ENCODE results near the gene PEX11G.

Gene PEX11G

GRCh38 chr19:7428651-7429113 lies 60.2 kb downstream of the PEX11G start:
- no peak for DNase-seq

- DNase-seq, result no peak
These were observed 60.9 kb downstream of the PEX11G start for GRCh38 chr19:7427944-7428343.

GRCh38 chr19:7426986-7427385 lies 61.8 kb downstream of the PEX11G start:
- no peak for DNase-seq

Measured in activated CD4-positive, CD25-positive, alpha-beta regulatory T cell (primary cell).